K562 (cell line): ENCODE measurements around the gene S100P. TPM values are rescaled to one million over a fixed set of nuclear protein-coding genes. Genes with fewer than 3 reads are reported as not detected.
A peak's percentile ranks its signal among the peaks of the same experiment; 100 is the strongest.

Source experiments
- ARHGAP35 ChIP-seq: fragments of 450-650 bp; IDR thresholded peaks from 2 replicates; pipeline ENCODE4 v1.6.1; 2018; ENCODE audit not compliant: partially characterized antibody
- ARID4B ChIP-seq: sonication (generic); formaldehyde crosslinking; IDR thresholded peaks from 2 replicates; pipeline ENCODE4 v1.8.0; 2022; ENCODE audit warnings: mild to moderate bottlenecking, missing genetic modification reagents
- ATF7 ChIP-seq: fragments of 450-650 bp; IDR thresholded peaks from 2 replicates; pipeline ENCODE4 v1.7.1; 2014; ENCODE audit warnings: mild to moderate bottlenecking, moderate library complexity
- COPS2 ChIP-seq: fragments of 450-650 bp; conservative IDR thresholded peaks from 2 replicates; pipeline ENCODE4 v1.6.1; 2016; ENCODE audit warnings: mild to moderate bottlenecking, moderate library complexity
- CREB3L1 ChIP-seq: fragments of 450-650 bp; IDR thresholded peaks from 2 replicates; pipeline ENCODE4 v1.6.1; 2014; ENCODE audit warnings: low read depth, mild to moderate bottlenecking, moderate library complexity, borderline replicate concordance
- E2F4 ChIP-seq: sonication (generic); formaldehyde crosslinking; IDR thresholded peaks from 2 replicates; pipeline ENCODE4 v1.8.0; 2022; ENCODE audit warnings: mild to moderate bottlenecking, low read depth, missing genetic modification reagents
- MCM7 ChIP-seq, 2 experiments: fragments of 450-650 bp; IDR thresholded peaks; 2 replicates each; pipeline ENCODE4 v1.6.1; 2016 to 2018
- TEAD1 ChIP-seq, 2 experiments: fragments of 450-650 bp in 1 of 2; sonication (generic) in 1 of 2; formaldehyde crosslinking; IDR thresholded peaks; 2 replicates each; pipeline versions ENCODE4 v1.4.0 to v1.8.0; 2020 to 2022; ENCODE audit warnings: mild to moderate bottlenecking in 2 of 2, missing genetic modification reagents in 1 of 2
- TEAD2 ChIP-seq: fragments of 450-650 bp; IDR thresholded peaks from 2 replicates; pipeline ENCODE4 v1.6.1; 2016; ENCODE audit warnings: missing genetic modification characterization, control low read depth, missing compliant biosample characterization
- TEAD4 ChIP-seq, 2 experiments: sonication (generic) in 1 of 2; formaldehyde crosslinking in 1 of 2; IDR thresholded peaks; 2 replicates each; pipeline versions ENCODE4 v1.6.1 to v1.8.0; 2012 to 2022; ENCODE audit warnings: borderline replicate concordance in 1 of 2, inconsistent platforms in 1 of 2, low read length in 1 of 2, mild to moderate bottlenecking in 1 of 2, missing genetic modification reagents in 1 of 2
- ZKSCAN1 ChIP-seq: fragments of 150-350 bp; IDR thresholded peaks from 2 replicates; pipeline ENCODE4 v1.6.1; 2016; ENCODE audit warnings: low read depth, low read length
- ZNF354B ChIP-seq: fragments of 250-450 bp; sonication (Bioruptor Pico); IDR thresholded peaks from 2 replicates; pipeline ENCODE4 v1.4.0; 2020
- ZNF780A ChIP-seq: fragments of 250-450 bp; sonication (Bioruptor Pico); IDR thresholded peaks from 2 replicates; pipeline ENCODE4 v1.5.0; 2021; ENCODE audit warnings: mild to moderate bottlenecking
- ZNF830 ChIP-seq: fragments of 250-450 bp; sonication (Bioruptor Pico); IDR thresholded peaks from 2 replicates; pipeline ENCODE4 v1.5.0; 2021; ENCODE audit warnings: mild to moderate bottlenecking
- polyA plus RNA-seq, 8 experiments: library from polyadenylated mRNA; depleted of rRNA in 4 of 8; stranded (reverse) in 5 of 8; unstranded in 3 of 8; fragments of >200 nt; fragmentation: Nextera tagmentation in 2 of 8; fragmentation: Illumina TruSeq in 1 of 8; extraction: Ambion mirVana in 2 of 8; extraction: Trizol in 1 of 8; gene quantifications; 2 replicates each; pipeline versions ENCODE4 v1.2.1 to v1.2.3, GENCODE V29; 2011 to 2014; ENCODE audit warnings: inconsistent platforms in 1 of 8, missing spikeins in 1 of 8
- total RNA-seq, 7 experiments: library from RNA; depleted of rRNA in 6 of 7; stranded (reverse); fragments of >200 nt in 6 of 7; fragmentation: Illumina TruSeq in 2 of 7; extraction: Trizol in 2 of 7; gene quantifications; 2 replicates each; pipeline versions ENCODE4 v1.2.1 to v1.2.3, GENCODE V29; 2011 to 2021; ENCODE audit warnings: low replicate concordance in 1 of 7
- TF ChIP-seq, protein P1 (sequence below): IDR thresholded peaks from 2 replicates; pipeline ENCODE4 v1.6.1; 2011; ENCODE audit not compliant: insufficient read length; ENCODE audit errors: extremely low read depth
- TF ChIP-seq, protein P2 (sequence below): fragments of 450-650 bp; IDR thresholded peaks from 2 replicates; pipeline ENCODE4 v1.6.1; 2016; ENCODE audit warnings: mild to moderate bottlenecking

Gene S100P
- total and polyA plus RNA-seq, 9 of the 15 experiments (the other 6 are each of a cell fraction or from before 2014, with no cell fraction given) = 4.1 to 23.8 (median 7.5) TPM

- TF ChIP-seq, protein P1, sequence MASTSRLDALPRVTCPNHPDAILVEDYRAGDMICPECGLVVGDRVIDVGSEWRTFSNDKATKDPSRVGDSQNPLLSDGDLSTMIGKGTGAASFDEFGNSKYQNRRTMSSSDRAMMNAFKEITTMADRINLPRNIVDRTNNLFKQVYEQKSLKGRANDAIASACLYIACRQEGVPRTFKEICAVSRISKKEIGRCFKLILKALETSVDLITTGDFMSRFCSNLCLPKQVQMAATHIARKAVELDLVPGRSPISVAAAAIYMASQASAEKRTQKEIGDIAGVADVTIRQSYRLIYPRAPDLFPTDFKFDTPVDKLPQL = no peak
- no peak for TF ChIP-seq ARHGAP35
- no peak for TF ChIP-seq TEAD2
- TF ChIP-seq ZNF780A (CRISPR knock-in tag) = no peak
- TF ChIP-seq TEAD4 (IDR thresholded peaks at IDR 0.05; ENCODE audit: low read length) = peak; percentile 66
- TF ChIP-seq TEAD4 (CRISPR knock-in tag; IDR thresholded peaks at IDR 0.05; ENCODE audit: borderline replicate concordance) = no peak
- no peak for TF ChIP-seq ZNF354B (CRISPR knock-in tag)
- TF ChIP-seq ZKSCAN1 = no peak
- no peak for TF ChIP-seq ZNF830
- peak; percentile 48; the same call in 1 of the 2 replicates for TF ChIP-seq CREB3L1
- TF ChIP-seq, protein P2, sequence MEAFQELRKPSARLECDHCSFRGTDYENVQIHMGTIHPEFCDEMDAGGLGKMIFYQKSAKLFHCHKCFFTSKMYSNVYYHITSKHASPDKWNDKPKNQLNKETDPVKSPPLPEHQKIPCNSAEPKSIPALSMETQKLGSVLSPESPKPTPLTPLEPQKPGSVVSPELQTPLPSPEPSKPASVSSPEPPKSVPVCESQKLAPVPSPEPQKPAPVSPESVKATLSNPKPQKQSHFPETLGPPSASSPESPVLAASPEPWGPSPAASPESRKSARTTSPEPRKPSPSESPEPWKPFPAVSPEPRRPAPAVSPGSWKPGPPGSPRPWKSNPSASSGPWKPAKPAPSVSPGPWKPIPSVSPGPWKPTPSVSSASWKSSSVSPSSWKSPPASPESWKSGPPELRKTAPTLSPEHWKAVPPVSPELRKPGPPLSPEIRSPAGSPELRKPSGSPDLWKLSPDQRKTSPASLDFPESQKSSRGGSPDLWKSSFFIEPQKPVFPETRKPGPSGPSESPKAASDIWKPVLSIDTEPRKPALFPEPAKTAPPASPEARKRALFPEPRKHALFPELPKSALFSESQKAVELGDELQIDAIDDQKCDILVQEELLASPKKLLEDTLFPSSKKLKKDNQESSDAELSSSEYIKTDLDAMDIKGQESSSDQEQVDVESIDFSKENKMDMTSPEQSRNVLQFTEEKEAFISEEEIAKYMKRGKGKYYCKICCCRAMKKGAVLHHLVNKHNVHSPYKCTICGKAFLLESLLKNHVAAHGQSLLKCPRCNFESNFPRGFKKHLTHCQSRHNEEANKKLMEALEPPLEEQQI = no peak
- no peak for TF ChIP-seq MCM7 (IDR thresholded peaks at IDR 0.05)
- TF ChIP-seq ARID4B (CRISPR knock-in tag) = peak; percentile 64
- TF ChIP-seq ATF7 = peak; percentile 54; the same call in 1 of the 2 replicates
- no peak for TF ChIP-seq COPS2
- TF ChIP-seq TEAD1 (CRISPR knock-in tag; IDR thresholded peaks at IDR 0.05) = peak in 1 of 2 experiments; percentile 69; a peak in 1 of 4 replicates
- TF ChIP-seq E2F4 (CRISPR knock-in tag) = no peak
Observed at GRCh38 chr4:6709230-6710114, 15.8 kb downstream of the S100P start, which contains the start of gene MRFAP1L1 (continued).
